OCI-LY3 (cell line): ENCODE measurements around the gene MAPKAPK2.

Experiments used
- CTCF ChIP-seq: fragments of 200-600, 300-600 bp; sonication (generic); IDR thresholded peaks from 2 replicates; pipeline ENCODE4 v1.5.1; 2014; ENCODE audit warnings: antibody characterized with exemption, low read length, low read depth
- EZH2phosphoT487 ChIP-seq: fragments of 200-600 bp; shearing (Covaris generic); IDR thresholded peaks from 2 replicates; pipeline ENCODE4 v1.6.1; 2018; ENCODE audit warnings: antibody characterized with exemption, mixed run types, low read depth

- TF ChIP-seq CTCF: no peak
- no peak for TF ChIP-seq EZH2phosphoT487
Measured at GRCh38 chr1:206760590-206760989, 75.9 kb downstream of the MAPKAPK2 start.
